ENCODE data around the gene DLGAP5.

Gene DLGAP5

DNA sequence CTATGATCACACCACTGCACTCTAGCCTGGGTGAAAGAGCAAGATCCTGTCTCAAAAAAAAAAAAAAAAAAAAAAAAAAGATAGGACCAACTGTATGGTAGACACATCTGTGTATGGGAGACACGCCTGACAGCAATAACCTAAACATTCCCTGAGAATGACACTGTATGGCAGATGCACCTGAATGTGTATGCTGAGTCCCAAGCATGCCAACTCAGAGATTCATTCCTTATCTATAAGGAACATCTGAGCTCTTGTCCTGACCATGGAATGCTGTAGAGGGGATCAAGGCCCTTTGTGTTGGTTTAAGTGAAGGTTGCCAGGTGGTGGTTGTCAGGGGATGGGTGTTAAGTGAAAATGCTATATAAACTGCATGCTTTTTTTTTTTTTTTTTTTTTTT is 81.5 kb downstream of the DLGAP5 start:
- DNase-seq (ENCODE audit: low read depth in 3 of 3): no peak

- peak in 1 of 3 experiments; percentile 13 for DNase-seq (ENCODE audit: low read depth in 3 of 3)
Measured at GRCh38 chr14:55107766-55108554, 83.4 kb downstream of the DLGAP5 start.

DNA sequence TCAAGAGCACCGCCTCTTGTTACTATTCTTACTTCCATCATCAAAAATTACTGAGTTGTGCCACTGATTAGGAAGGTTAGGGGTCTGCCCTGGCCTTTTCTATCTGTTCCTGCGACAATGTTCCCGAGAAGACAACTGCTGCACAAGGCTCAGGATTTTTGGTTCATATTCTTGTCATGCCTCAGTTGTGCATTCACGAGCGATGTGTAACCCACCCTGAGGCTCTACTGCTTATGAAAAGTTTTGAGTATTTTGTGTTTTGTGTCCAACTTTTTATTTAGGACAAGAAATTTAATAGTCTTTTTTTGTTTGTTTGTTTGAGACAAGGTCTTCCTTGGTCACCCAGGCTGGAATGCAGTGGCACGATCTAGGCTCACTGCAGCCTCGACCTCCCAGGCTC is 85.4 kb downstream of the DLGAP5 start:
- DNase-seq (ENCODE audit: low read depth in 3 of 3): no peak

GRCh38 chr14:55103971-55104954 is 87.1 kb downstream of the DLGAP5 start:
- DNase-seq (ENCODE audit: low read depth in 3 of 3): no peak

DNA sequence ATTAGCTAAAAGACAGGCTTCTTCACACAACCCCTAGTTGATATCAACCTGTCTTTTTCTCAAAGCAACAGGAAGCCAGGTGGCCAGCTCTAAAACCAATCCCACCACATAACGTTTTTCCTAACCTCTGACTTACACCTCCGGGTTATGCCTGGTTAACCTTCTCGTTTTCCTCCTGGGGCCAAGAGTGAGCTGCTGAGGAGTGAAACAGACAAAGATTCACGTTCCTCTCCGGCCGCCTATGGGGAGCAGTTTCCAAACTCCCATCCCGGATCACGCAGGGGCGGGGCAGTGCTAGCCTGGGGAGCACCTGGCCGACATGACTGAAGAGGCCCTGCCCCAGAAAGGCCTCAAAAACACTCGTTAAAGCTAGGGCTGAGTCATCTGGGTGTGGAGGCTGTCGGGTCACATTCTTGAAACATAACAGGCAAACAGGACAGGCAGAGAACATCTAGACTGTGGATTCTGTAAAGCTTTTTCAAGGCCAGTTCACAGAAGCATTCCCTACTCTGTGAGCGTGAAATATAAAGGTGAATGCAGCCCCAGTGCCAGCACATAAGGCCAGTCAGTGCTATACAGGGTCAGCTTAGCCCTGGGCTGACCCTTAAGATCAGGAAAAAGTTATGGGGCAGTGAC is 88.3 kb downstream of the DLGAP5 start:
- DNase-seq (ENCODE audit: low read depth in 3 of 3): peak in 2 of 3 experiments; percentile 9 to 16

DNA sequence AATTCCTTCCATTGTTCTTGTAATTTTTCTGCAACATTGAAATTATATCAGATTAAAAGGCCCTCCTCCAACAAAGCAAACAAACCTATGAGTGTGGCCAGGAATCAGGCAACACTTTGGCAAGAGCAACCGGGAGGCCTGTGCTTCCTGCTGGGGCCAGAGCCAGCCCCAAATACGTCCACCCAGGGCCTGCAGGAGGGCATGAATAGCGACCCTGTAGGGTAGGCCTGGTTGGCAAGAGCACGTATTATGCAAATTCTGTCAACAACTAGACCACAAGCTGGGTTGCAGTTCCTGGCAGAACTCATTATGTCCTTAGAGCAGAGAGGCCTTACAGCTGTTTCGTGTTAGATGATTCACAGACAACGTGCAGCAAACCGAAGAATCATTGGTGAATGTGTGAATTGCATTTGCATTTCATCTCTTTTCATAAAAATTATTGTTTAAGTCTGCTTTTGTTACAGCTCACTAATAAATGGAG is 89.2 kb downstream of the DLGAP5 start:
- DNase-seq (ENCODE audit: low read depth in 3 of 3): no peak

- no peak for DNase-seq (ENCODE audit: low read depth in 3 of 3)
Measured at GRCh38 chr14:55101698-55102097, 89.7 kb downstream of the DLGAP5 start.

- DNase-seq (ENCODE audit: low read depth in 3 of 3): no peak
Measured at GRCh38 chr14:55099756-55100155, 91.6 kb downstream of the DLGAP5 start.

DNA sequence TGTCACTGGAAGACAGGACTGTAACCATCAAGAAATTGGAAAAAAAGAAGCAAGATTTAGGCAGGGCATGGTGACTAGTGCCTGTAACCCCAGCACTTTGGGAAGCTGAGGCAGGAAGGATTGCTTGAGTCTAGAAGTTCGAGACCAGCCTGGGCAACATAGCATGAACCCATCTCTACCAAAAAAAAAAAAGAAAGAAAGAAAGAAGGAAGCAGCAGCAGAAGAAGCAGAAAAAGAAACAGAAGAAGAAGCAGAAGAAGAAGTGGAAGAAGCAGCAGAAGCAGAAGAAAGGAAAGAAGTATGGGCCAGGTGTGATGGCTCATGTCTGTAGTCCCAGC is 92.9 kb downstream of the DLGAP5 start:
- no peak for DNase-seq (ENCODE audit: low read depth in 3 of 3)
